Central memory CD8-positive, alpha-beta T cell (primary cell): ENCODE data around the gene PEX11G.
"Not testable (repeated sequence)": the region's sequence is repeated elsewhere in the genome, so short reads cannot be mapped to it uniquely, and the experiment has no call there.

Experiments
- ATAC-seq: fragments of 150-1000 bp; cut with Tn5 transposase; replicated peaks from 2 replicates; pipeline ENCODE4 v1.10.0; 2022; ENCODE audit warnings: mild to moderate bottlenecking, moderate FRiP score, moderate number of reproducible peaks; ENCODE audit not compliant: poor library complexity, severe bottlenecking; ENCODE audit errors: extremely low read depth
- DNase-seq, 2 donors: peaks; one replicate each; pipeline ENCODE4 v3.0.0; 2021; ENCODE audit warnings: low spot score in 2 of 2
- H3K27ac Mint-ChIP-seq: one replicate; pipeline ENCODE4 v1.8.0; 2022; ENCODE audit warnings: low read depth, mild to moderate bottlenecking, moderate library complexity, mixed read lengths
- H3K27me3 Mint-ChIP-seq: one replicate; pipeline ENCODE4 v1.8.0; 2022; ENCODE audit warnings: mixed read lengths
- H3K36me3 Mint-ChIP-seq: one replicate; pipeline ENCODE4 v1.8.0; 2022; ENCODE audit warnings: mild to moderate bottlenecking, moderate library complexity, mixed read lengths; ENCODE audit not compliant: insufficient read depth
- H3K4me1 Mint-ChIP-seq: one replicate; pipeline ENCODE4 v1.8.0; 2022; ENCODE audit warnings: mixed read lengths
- H3K4me3 Mint-ChIP-seq: one replicate; pipeline ENCODE4 v1.8.0; 2022; ENCODE audit warnings: mild to moderate bottlenecking, moderate library complexity, mixed read lengths
- H3K9me3 Mint-ChIP-seq: one replicate; pipeline ENCODE4 v1.8.0; 2022; ENCODE audit warnings: mixed read lengths

The PEX11G gene

GRCh38 chr19:7461841-7462629 lies 26.8 kb downstream of the PEX11G start:
- H3K4me1 Mint-ChIP-seq, result peaks cover 4% of the 10 kb centered on the region
- ATAC-seq (no peak), DNase-seq (no peak)
- no peaks in the 10 kb centered on the region for H3K27me3 Mint-ChIP-seq
- no peak overlapping the region for H3K4me3 Mint-ChIP-seq
- peak overlapping the region; percentile 55 for H3K27ac Mint-ChIP-seq
- peaks cover 77% of the 10 kb centered on the region for H3K36me3 Mint-ChIP-seq
- no peaks in the 10 kb centered on the region for H3K9me3 Mint-ChIP-seq

DNA sequence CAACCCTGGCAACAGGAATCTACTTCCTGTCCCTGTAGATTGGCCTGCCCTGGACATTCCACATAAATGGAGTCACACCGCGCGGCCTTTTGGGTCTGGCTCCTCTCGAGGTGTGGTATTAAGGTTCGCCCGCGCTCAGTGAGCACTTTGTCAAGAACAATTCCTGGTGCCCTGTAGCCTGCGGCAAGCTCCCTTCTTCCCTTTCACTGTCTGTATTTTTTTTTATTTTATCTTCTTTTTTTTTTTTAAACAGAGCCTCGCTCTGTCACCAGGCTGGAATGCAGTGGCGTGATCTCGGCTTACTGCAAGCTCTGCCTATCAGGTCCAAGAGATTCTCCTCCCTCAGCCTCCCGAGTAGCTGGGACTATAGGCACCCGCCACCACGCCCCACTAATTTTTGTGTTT lies 28.3 kb downstream of the PEX11G start:
- H3K36me3 Mint-ChIP-seq, result peaks cover 79% of the 10 kb centered on the region
- no peak overlapping the region for H3K27ac Mint-ChIP-seq
- no peak for ATAC-seq
- H3K4me1 Mint-ChIP-seq, result peaks cover 8% of the 10 kb centered on the region
- no peaks in the 10 kb centered on the region for H3K9me3 Mint-ChIP-seq
- no peaks in the 10 kb centered on the region for H3K27me3 Mint-ChIP-seq
- no peak overlapping the region for H3K4me3 Mint-ChIP-seq
- DNase-seq, result no peak

- H3K27me3 Mint-ChIP-seq, result no peaks in the 10 kb centered on the region
- no peaks in the 10 kb centered on the region for H3K9me3 Mint-ChIP-seq
- DNase-seq (no peak), ATAC-seq (no peak)
- peaks cover 16% of the 10 kb centered on the region for H3K4me1 Mint-ChIP-seq
- H3K27ac Mint-ChIP-seq, result no peak overlapping the region
- H3K36me3 Mint-ChIP-seq, result peaks cover 81% of the 10 kb centered on the region
- H3K4me3 Mint-ChIP-seq, result no peak overlapping the region
These were observed 29.1 kb downstream of the PEX11G start for GRCh38 chr19:7459773-7460172.

DNA sequence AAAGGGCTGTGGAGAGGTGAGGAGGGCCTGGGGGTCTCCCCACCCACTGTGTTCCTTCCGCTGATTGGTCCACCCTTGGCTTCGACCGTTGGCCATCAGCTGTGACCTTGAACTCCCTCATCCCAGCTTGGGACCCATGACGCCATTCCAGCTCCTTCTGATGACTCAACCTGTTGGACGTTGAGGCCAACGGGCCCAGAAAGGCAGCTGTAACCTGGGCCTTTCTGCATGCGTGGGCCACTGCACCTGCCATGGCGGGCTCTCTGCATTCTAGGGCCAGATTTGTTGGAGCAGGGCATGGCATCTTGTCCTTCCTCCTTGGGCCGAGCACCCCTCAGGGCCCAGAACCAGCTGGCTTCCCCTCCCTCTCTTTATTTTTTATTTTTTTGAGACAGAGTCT lies 30.2 kb downstream of the PEX11G start:
- Mint-ChIP-seq H3K4me1 (peaks cover 16% of the 10 kb centered on the region), H3K4me3 (peak overlapping the region; percentile 11), H3K36me3 (peaks cover 80% of the 10 kb centered on the region), H3K9me3 (no peaks in the 10 kb centered on the region), H3K27me3 (no peaks in the 10 kb centered on the region), H3K27ac (no peak overlapping the region)
- ATAC-seq, result no peak
- DNase-seq, result no peak

GRCh38 chr19:7456964-7457541 lies 31.8 kb downstream of the PEX11G start:
- DNase-seq, result no peak
- Mint-ChIP-seq H3K27ac (peak overlapping the region; percentile 57), H3K36me3 (peaks cover 79% of the 10 kb centered on the region), H3K9me3 (no peaks in the 10 kb centered on the region), H3K27me3 (no peaks in the 10 kb centered on the region), H3K4me3 (no peak overlapping the region), H3K4me1 (peaks cover 12% of the 10 kb centered on the region)
- no peak for ATAC-seq

DNA sequence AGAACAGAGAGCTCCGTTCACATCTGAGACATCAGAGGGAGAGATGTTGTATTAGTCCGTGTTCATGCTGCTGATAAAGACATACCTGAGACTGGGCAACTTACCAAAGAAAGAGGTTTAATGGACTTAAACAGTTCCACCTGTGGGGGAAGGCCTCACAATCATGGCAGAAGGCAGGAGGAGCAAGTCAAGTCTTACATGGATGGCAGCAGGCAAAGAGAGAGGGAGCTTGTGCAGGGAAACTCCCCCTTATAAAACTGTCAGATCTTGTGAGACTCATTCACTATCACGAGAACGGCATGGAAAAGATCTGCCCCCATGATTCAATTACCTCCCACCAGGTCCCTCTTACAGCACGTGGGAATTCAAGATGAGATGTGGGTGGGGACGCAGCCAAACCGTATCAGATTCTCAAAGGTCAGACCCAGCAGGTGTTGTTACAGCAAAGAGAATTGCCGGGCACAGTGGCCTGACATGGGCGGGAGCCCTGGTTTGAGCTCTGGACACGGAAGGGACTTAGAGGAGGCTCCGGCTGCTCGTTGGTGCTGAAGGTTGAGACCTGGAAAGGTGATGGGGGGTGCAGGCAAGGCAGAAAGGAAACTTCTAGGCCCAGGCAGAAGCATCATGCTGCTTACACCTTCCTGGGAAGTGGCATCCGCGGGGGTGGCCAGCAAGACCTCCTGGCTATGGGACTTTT lies 33.1 kb downstream of the PEX11G start:
- peaks cover 4% of the 10 kb centered on the region for H3K9me3 Mint-ChIP-seq
- H3K27me3 Mint-ChIP-seq, result no peaks in the 10 kb centered on the region
- DNase-seq (no peak), ATAC-seq (no peak)
- H3K4me3 Mint-ChIP-seq, result no peak overlapping the region
- H3K36me3 Mint-ChIP-seq, result peaks cover 78% of the 10 kb centered on the region
- peaks cover 16% of the 10 kb centered on the region for H3K4me1 Mint-ChIP-seq
- peak overlapping the region; percentile 61 for H3K27ac Mint-ChIP-seq

- Mint-ChIP-seq H3K4me1 (peaks cover 23% of the 10 kb centered on the region), H3K9me3 (peaks cover 9% of the 10 kb centered on the region), H3K36me3 (peaks cover 79% of the 10 kb centered on the region), H3K27me3 (no peaks in the 10 kb centered on the region), H3K4me3 (no peak overlapping the region), H3K27ac (peak overlapping the region; percentile 61)
- ATAC-seq (no peak), DNase-seq (no peak)
These were observed 33.8 kb downstream of the PEX11G start for GRCh38 chr19:7454998-7455397.

- Mint-ChIP-seq H3K36me3 (peaks cover 77% of the 10 kb centered on the region), H3K27ac (no peak overlapping the region), H3K9me3 (peaks cover 9% of the 10 kb centered on the region), H3K4me3 (no peak overlapping the region), H3K4me1 (peaks cover 19% of the 10 kb centered on the region), H3K27me3 (no peaks in the 10 kb centered on the region)
- no peak for ATAC-seq
- DNase-seq, result no peak
These were observed 38.3 kb downstream of the PEX11G start for GRCh38 chr19:7450243-7451223.

DNA sequence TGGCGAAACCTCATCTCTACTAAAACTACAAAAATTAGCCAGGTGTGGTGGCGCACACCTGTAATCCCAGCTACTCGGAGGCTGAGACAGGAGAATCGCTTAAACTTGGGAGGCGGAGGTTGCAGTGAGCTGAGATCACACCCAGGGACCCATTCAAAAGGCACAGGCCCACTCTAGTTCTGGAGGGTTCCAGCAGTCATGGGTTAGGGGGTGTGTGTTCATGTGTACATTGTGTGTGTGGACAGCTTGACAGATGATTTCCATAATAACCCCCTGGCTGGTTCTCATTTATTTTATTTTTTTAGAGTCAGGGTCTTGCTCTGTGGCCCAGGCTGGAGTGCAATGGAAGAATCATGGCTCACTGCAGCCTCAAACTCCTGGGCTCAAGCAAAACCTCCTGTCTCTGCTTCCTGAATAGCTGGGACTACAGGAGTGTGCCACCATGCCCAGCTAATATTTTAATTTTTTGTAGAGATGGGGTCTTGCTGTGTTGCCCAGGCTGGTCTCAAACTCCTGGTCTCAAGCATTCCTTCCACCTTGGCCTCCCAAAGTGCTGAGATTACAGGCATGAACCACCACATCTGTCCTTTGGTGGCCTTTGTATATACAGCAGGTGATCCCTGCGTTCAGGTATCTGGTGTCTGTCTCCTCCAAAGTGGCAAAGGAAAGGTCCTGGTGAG lies 39.3 kb downstream of the PEX11G start:
- Mint-ChIP-seq H3K4me1 (peaks cover 11% of the 10 kb centered on the region), H3K36me3 (peaks cover 80% of the 10 kb centered on the region)
- ATAC-seq, H3K9me3 Mint-ChIP-seq, H3K4me3 Mint-ChIP-seq, DNase-seq, H3K27ac Mint-ChIP-seq, H3K27me3 Mint-ChIP-seq: not testable (repeated sequence)

GRCh38 chr19:7447648-7448047 lies 41.2 kb downstream of the PEX11G start:
- Mint-ChIP-seq H3K36me3 (peaks cover 86% of the 10 kb centered on the region), H3K4me1 (peaks cover 11% of the 10 kb centered on the region), H3K27me3 (no peaks in the 10 kb centered on the region), H3K27ac (no peak overlapping the region), H3K9me3 (peaks cover 9% of the 10 kb centered on the region), H3K4me3 (no peak overlapping the region)
- no peak for ATAC-seq
- DNase-seq, result no peak

GRCh38 chr19:7445104-7445503 lies 43.7 kb downstream of the PEX11G start:
- H3K27ac Mint-ChIP-seq, result no peak overlapping the region
- DNase-seq (no peak), ATAC-seq (no peak)
- H3K4me1 Mint-ChIP-seq, result peaks cover 7% of the 10 kb centered on the region
- peaks cover 91% of the 10 kb centered on the region for H3K36me3 Mint-ChIP-seq
- H3K27me3 Mint-ChIP-seq, result no peaks in the 10 kb centered on the region
- no peak overlapping the region for H3K4me3 Mint-ChIP-seq
- no peaks in the 10 kb centered on the region for H3K9me3 Mint-ChIP-seq

DNA sequence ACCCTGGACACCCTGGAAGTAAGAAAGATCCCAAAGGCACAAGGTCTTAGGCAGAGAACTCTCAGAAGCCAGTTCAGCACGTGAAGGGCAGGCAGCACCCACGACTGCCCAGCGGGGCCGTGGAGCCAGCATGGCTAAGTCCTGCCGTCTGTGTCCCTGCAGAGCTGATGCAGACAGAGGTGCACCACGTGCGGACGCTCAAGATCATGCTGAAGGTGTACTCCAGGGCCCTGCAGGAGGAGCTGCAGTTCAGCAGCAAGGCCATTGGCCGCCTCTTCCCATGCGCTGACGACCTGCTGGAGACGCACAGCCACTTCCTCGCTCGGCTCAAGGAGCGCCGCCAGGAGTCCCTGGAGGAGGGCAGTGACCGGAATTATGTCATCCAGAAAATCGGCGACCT lies 44.8 kb downstream of the PEX11G start:
- no peak for ATAC-seq
- peaks cover 87% of the 10 kb centered on the region for H3K36me3 Mint-ChIP-seq
- H3K27ac Mint-ChIP-seq, result no peak overlapping the region

More for the DNA sequence above, 44.8 kb downstream of the PEX11G start:
- DNase-seq, result no peak
- Mint-ChIP-seq H3K4me3 (no peak overlapping the region), H3K4me1 (peaks cover 6% of the 10 kb centered on the region), H3K27me3 (no peaks in the 10 kb centered on the region), H3K9me3 (no peaks in the 10 kb centered on the region)
